ENCODE measurements around the gene AGXT. TPM values are rescaled to one million over a fixed set of nuclear protein-coding genes. Genes with fewer than 3 reads are reported as not detected.

The AGXT gene
- total RNA-seq, 2 donors from 2014 or later, result 0.59 to 3.0 TPM

- DNase-seq, result no peak
- intact Hi-C loops (cut with DNase I, micrococcal nuclease), result no loop called here
- ATAC-seq, result no peak
Observed at GRCh38 chr2:240892925-240893324, 24.3 kb downstream of the AGXT start.

GRCh38 chr2:240893363-240893844, 24.8 kb downstream of the AGXT start:
- no peak for DNase-seq
- ATAC-seq, result no peak
- intact Hi-C loops (cut with DNase I, micrococcal nuclease), result no loop called here

GRCh38 chr2:240894006-240894405, 25.4 kb downstream of the AGXT start:
- intact Hi-C loops (cut with DNase I, micrococcal nuclease), result no loop called here
- no peak for ATAC-seq
- no peak for DNase-seq

- DNase-seq, result no peak
- ATAC-seq, result no peak
Observed at GRCh38 chr2:240894836-240895558, 26.4 kb downstream of the AGXT start.

GRCh38 chr2:240895656-240896388, 27.2 kb downstream of the AGXT start, which contains the start of gene MAB21L4:
Gene MAB21L4, minus strand, starts transcription at chr2:240896156. Its CDS starts 159 bp downstream, at chr2:240895997.
- no peak for ATAC-seq
- no peak for DNase-seq
- intact Hi-C loops (cut with DNase I, micrococcal nuclease), result no loop called here

More at GRCh38 chr2:240894836-240895558, 26.4 kb downstream of the AGXT start:
- intact Hi-C loops (cut with DNase I, micrococcal nuclease), result no loop called here

DNA sequence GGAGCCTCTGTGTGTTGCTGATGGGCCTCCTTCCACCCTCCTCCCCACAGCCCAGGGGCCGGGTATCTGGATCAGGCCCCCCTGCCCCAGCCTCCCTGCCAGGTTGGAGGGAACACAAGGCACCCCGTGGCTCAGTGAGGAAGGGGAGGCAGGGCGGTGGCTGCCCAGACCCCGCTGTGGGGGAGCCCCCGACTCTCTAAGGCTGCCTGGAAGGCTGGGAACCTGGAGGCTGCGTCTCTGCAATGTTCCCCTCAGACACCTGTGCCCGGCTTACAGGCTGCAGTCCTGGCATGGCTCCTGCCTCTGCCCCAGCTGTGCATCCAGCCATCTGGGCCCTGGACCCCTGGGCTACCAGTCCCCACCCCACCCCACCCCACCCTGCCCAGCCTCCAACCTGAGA, 27.8 kb downstream of the AGXT start:
- peak; percentile 4 for ATAC-seq
- no peak for DNase-seq
- intact Hi-C loops (cut with DNase I, micrococcal nuclease), result no loop called here

GRCh38 chr2:240896871-240897692, 28.5 kb downstream of the AGXT start:
- peak; percentile 60 for ATAC-seq
- intact Hi-C loops (cut with DNase I, micrococcal nuclease), result no loop called here

GRCh38 chr2:240898108-240898730, 29.6 kb downstream of the AGXT start:
- peak; percentile 59 for ATAC-seq
- intact Hi-C loops (cut with DNase I, micrococcal nuclease), result no loop called here
- DNase-seq, result no peak

More at GRCh38 chr2:240896871-240897692, 28.5 kb downstream of the AGXT start:
- peak; percentile 57 to 78 for DNase-seq

- ATAC-seq (no peak), DNase-seq (no peak)
- intact Hi-C loops (cut with DNase I, micrococcal nuclease), result no loop called here
Observed at GRCh38 chr2:240898731-240899467, 30.3 kb downstream of the AGXT start.

DNA sequence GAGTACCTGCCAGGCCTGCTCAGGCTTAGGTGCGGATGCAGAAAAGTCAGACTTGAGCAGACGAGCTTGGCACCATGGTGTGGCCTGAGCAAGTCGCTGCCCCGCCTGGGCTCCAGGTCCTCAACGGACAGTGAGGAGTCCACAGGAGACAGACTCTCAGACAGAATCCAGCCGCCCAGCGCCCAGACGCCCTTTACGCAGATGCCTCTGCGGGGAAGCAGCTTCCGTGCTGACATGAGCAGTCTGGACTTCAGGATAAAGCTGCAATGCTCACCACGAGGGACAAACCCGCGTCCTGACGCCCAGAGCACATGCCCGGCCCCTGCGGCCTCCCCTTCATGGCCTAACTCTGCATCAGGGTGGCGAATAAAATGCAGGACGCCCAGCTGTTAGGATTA, 30.8 kb downstream of the AGXT start:
- intact Hi-C loops (cut with DNase I, micrococcal nuclease), result no loop called here
- DNase-seq, result no peak
- ATAC-seq, result no peak

DNA sequence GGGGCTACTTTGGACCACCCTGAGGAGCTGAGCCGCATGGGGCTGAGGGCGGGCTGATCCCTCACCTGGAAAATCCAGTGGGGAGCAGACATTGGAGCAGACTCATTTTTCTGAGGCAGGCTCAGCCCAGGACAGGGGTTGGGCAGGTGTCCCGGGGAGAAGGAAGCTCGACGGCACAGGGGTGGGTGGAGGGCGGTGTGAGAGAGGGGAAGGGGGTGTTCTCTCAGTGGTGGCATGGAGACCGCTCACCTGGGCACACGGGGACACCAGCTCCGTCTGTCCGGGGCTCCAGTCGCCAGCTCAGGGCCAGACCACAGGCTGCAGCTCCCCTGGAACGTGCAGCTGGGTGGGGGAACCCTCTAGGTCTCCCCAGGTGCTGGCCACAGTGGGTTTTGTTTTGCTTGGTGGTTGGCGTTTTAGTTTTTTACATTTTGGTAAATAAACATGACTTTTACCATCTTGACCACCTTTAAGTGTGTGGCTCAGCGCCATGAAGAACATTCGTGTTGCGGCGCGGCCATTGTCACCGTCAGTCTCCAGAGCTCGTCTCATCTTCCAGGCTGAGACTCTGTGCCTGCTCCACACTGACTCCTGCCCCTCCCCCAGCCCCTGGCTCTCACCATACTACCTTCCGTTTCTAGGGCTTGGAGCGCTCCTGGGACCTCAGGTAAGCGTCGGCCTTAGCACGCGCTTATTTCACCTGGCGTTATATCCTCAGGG, 31.7 kb downstream of the AGXT start:
- no peak for ATAC-seq
- intact Hi-C loops (cut with DNase I, micrococcal nuclease), result no loop called here
- DNase-seq, result no peak

- DNase-seq, result no peak
- intact Hi-C loops (cut with DNase I, micrococcal nuclease), result no loop called here
- no peak for ATAC-seq
Observed at GRCh38 chr2:240901986-240902614, 33.5 kb downstream of the AGXT start.

DNA sequence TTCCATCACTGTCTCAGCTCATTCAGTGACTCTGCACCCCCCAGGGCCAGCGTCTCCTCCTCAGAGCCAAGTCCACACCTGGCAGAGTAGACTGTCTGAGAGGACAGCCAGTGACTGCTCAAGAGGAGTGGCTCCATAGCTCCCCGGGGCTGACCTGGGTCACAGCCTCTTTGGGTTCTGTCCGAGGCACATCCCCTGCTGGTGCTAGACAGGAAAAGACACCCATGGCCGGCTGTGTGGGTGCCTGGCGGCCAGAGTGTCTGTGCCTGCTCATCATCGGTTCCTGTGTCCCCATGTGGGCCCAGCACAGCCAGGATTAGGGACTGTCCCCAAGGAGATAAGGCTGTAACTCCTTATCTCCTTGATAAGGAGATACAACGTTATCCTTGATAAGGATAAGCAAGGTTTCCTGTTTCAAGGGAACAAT, 34.0 kb downstream of the AGXT start:
- ATAC-seq (peak; percentile 26), DNase-seq (no peak)
- intact Hi-C loops (cut with DNase I, micrococcal nuclease), result no loop called here

DNA sequence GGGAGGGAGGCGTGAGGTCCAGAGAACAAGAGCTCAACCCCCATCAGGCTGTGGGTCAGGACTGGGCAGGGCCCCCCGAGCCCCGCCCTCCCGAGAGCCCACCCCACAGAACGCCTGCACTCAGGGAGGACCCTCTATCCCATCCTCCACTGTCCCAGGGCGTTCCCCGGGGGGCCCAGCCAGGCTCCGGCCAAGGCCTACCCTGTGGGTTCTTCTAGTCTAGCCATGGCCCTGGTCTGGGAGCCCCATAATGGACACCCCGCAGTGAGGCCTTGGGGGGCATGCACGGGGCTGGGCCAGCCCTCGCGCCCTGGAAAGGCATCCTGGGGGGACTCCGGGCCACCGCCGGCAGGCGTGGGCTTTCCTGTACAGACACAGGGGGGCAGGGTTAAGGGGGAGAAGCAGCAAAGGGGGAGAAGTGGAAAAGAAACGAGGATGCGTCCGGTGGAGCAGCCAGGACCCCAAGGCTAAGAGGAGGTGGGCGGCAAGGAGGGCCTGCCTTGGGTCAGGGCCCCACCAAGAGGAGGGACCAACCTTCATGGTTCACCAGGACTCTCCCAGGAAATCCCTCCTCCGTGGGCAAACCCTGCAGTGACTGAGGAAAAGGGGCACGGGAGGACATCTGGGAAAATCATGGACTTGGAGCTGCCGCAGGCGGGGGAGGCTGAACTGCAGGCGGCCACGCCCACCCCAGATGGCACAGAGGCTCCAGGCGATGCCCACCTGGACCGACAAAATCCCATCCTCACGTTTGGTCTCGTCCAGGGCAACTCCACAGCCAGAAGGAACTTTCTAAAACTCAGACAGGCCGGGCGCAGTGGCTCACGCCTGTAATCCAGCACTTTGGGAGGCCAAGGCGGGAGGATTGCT, 34.8 kb downstream of the AGXT start:
- intact Hi-C loops (cut with DNase I, micrococcal nuclease), result no loop called here
- peak in 1 of 2 donors; percentile 18 for DNase-seq
- ATAC-seq, result no peak

DNA sequence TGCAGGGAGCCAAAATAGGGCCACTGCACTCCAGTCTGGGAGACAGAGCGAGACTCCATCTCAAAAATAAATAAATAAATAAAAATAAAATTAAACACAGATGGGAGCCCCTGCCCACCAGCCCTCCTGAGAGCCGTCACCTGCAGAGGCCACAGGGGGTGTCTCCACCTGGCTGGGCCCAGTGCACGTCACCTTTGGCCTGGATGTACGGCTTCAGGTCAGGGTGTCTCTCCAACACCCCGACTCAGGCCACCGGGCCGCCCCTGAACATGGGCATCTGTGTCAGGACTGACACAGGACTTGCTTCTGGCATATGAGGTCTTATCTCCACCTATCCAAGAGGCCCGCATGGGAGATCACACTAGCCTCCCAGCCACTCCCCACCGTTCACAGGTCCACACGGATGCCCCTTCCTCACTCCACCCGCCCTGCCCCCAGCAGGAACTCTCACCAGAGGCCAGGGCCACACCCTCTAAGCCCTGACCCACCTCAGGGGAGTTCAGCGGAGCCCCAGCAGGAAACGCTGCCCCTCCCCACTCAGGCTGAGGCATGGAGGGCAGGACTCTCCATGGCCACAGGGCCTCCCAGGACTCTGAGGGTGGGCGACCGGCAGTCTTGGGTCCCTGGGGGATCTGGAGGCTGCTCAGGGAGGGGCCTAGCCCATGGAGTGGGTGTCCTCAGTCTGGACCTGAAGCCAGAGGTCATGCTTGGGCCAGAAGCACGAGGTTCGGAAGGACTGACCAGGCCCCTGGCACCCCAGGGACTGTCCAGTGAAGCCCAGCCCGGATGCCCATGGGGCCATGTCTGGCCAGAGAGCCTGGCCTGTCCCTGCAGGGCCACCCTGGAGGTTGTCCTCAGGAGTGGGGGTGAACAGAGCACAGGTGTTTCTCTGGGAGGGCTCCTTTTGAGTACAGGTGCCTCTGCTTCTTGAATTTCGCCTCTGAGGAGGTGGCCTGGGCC, 35.9 kb downstream of the AGXT start:
- intact Hi-C loops (cut with DNase I, micrococcal nuclease), result no loop called here
- DNase-seq (peak in 1 of 2 donors; percentile 20), ATAC-seq (no peak)

Measured in left colon (tissue), 2 donors.